Spleen (tissue), 11 donors: Measurements from ENCODE around the gene PGS1. TPM values are rescaled to one million over a fixed set of nuclear protein-coding genes. Genes with fewer than 3 reads are reported as not detected.
A peak's percentile ranks its signal among the peaks of the same experiment; 100 is the strongest.

ENCODE experiments used
- DNase-seq: peaks from one replicate; pipeline ENCODE4 v3.0.0-alpha.2; 2020
- H3K27ac ChIP-seq, 8 donors: fragments of 200-600 bp; sonication (generic) in 7 of 8; 1 replicate in 4 of 8; 2 replicates in 4 of 8; pipeline versions ENCODE4 v1.5.0 to v1.8.0; 2016 to 2021; ENCODE audit warnings: inconsistent platforms in 4 of 8, mild to moderate bottlenecking in 4 of 8, moderate library complexity in 1 of 8
- H3K27me3 ChIP-seq, 7 donors: fragments of 200-600 bp; sonication (generic) in 6 of 7; replicated peaks in 1 of 7; 1 replicate in 4 of 7; 2 replicates in 3 of 7; pipeline versions ENCODE4 v1.5.0 to v1.8.0; 2016 to 2021; ENCODE audit warnings: inconsistent platforms in 3 of 7, mild to moderate bottlenecking in 1 of 7
- H3K36me3 ChIP-seq, 6 donors: fragments of 200-600 bp; sonication (generic) in 5 of 6; 1 replicate in 4 of 6; 2 replicates in 2 of 6; pipeline versions ENCODE4 v1.5.0 to v1.8.0; 2016 to 2021; ENCODE audit warnings: inconsistent platforms in 2 of 6
- H3K4me1 ChIP-seq, 6 donors: fragments of 200-600 bp; sonication (generic) in 5 of 6; 1 replicate in 3 of 6; 2 replicates in 3 of 6; pipeline versions ENCODE4 v1.5.0 to v1.8.0; 2016 to 2021; ENCODE audit warnings: inconsistent platforms in 3 of 6
- H3K4me3 ChIP-seq, 8 donors: fragments of 200-600 bp; sonication (generic) in 7 of 8; 1 replicate in 4 of 8; 2 replicates in 4 of 8; pipeline versions ENCODE4 v1.5.0 to v1.8.0; 2016 to 2021; ENCODE audit warnings: inconsistent platforms in 4 of 8, mild to moderate bottlenecking in 4 of 8, moderate library complexity in 2 of 8
- H3K9me3 ChIP-seq, 8 donors: fragments of 200-600 bp; sonication (generic) in 7 of 8; 1 replicate in 4 of 8; 2 replicates in 4 of 8; pipeline versions ENCODE4 v1.5.0 to v1.8.0; 2016 to 2021; ENCODE audit warnings: inconsistent platforms in 4 of 8
- CTCF ChIP-seq, 11 experiments: fragments of 200-600 bp in 7 of 11; fragments of 450-650 bp in 4 of 11; sonication (generic) in 4 of 11; IDR thresholded peaks in 8 of 11; conservative IDR thresholded peaks in 3 of 11; 1 replicate in 7 of 11; 2 replicates in 4 of 11; pipeline versions ENCODE4 v1.4.0 to v1.8.0; 2016 to 2021; ENCODE audit warnings: antibody characterized with exemption in 11 of 11, inconsistent platforms in 4 of 11, mild to moderate bottlenecking in 1 of 11
- POLR2A ChIP-seq, 3 donors: fragments of 450-650 bp; IDR thresholded peaks; one replicate each; pipeline ENCODE4 v1.5.1; 2017; ENCODE audit warnings: antibody characterized with exemption in 3 of 3, mild to moderate bottlenecking in 1 of 3
- POLR2AphosphoS5 ChIP-seq, 3 donors: sonication (generic); formaldehyde crosslinking; IDR thresholded peaks; one replicate each; pipeline ENCODE4 v1.5.1; 2017; ENCODE audit warnings: antibody characterized with exemption in 3 of 3
- WGBS, 5 donors: extraction: QIAGEN DNeasy Blood & Tissue Kit in 3 of 5; methylation state at CpG; one replicate each; pipeline versions ENCODE4 v1.1.5 to v1.1.7; 2013 to 2018; 5-methylcytosine and 5-hydroxymethylcytosine counted together
- intact Hi-C: fragments of 100-400 bp; cut with DNase I; formaldehyde crosslinking; loops from one replicate; pipeline ENCODE4 v1.15.0; 2023; ENCODE audit warnings: low total_unique reads
- polyA plus RNA-seq, 3 donors: library from polyadenylated mRNA; stranded (reverse); fragments of 200-250 nt; gene quantifications; one replicate each; pipeline ENCODE4 v1.2.1, GENCODE V29; 2013
- total RNA-seq, 7 donors: library from RNA; depleted of rRNA in 3 of 7; stranded (reverse); fragments of >200 nt in 3 of 7; fragmentation: NEBNext Ultra II Directional in 4 of 7; extraction: Animal tissue kit (Norgen Biotek cat#: 25700) in 4 of 7; gene quantifications; one replicate each; pipeline versions ENCODE4 v1.1.0 to v1.2.1, GENCODE V29; 2016 to 2021
- donor health status: healthy with polysubstance abuse.
- donor health status: DM: no; HTN: no; CAD: no; lungs with moderate emphysema.
- donor health status: DM: no; HTN: no; CAD: no.
- donor health status: Bipolar disorder and iron deficiency.
- donor health status: healthy.
- donor health status: DM: no; HTN: no; CAD: no.
- donor health status: DM: yes; HTN: yes; CAD: no.

Gene PGS1
- total and polyA plus RNA-seq, 10 donors: 20.0 to 217 (median 109) TPM

DNA sequence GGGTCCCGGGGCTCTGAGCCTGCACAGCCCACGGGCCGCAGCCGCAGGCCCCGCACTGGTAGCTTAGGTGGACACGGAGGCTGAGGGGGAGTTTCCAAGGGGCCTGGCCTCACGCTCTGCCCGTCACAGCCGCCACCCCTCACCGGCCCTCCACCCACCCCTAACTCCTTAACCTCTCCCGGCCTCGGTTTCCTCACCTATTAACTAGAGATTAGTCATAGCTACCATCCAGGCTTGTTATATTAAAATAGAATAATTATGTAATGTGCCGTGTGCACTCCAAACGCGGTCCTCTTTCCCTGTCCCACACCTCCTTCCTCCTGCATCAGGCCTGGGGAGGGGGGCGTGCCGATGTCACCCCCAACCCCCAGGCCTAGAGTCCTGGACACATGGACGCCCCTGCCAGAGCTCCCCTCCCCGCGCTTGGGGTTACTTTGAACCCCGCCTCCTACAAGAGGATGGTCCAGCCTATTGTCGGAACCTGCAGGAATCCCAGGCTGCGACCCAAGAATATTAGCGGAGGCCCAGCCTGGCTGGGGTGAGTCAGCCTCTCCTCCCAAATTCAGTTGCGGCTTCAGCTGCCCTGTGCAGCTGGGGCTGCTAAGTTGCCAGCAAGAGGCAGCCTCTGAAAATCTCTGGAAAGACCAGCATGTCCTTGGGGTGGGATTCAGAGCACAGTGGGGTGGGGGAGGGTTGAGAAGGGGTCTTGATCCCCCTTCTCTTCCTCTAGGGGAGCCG lies 35.8 kb upstream of the PGS1 start:
- peak; percentile 85 for DNase-seq
- 34 to 53% (median 41%) methylated on average over 24 to 26 of the region's 26 CpGs for WGBS, 5 donors

DNA sequence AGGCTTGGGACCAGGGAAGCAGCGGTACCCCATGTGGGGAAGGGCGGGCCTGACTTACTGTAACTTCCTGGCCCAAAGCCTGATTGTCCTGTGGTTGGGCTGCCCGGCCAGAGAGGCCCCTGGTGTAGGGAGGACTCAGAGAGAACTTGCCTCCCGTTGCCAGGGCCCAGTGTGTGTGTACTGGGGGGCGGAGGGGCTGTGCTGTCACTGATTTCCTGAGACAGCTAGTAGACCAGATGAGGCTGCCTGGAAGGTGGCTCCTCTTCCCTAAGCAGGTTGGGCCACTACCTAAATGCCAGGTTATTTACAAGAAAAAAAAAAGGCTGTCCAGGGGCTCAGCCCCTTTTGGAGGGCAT lies 35.3 kb upstream of the PGS1 start:
- intact Hi-C loops: no loop called here
- peak; percentile 91 for DNase-seq
- H3K4me3 ChIP-seq: peak overlapping the region in 3 of 8 donors; percentile 40 to 69 (median 42)

More for the DNA sequence above, 35.8 kb upstream of the PGS1 start:
- no peaks in the 10 kb centered on the region for H3K9me3 ChIP-seq
- H3K4me3 ChIP-seq: peak overlapping the region; percentile 26 to 69 (median 36)
- H3K27ac ChIP-seq: peak overlapping the region; percentile 66 to 92 (median 86)
- no peaks in the 10 kb centered on the region for H3K36me3 ChIP-seq
- peaks cover 42 to 98% (median 90%) of the 10 kb centered on the region in 6 donors for H3K4me1 ChIP-seq
- intact Hi-C loops: no loop called here
- TF ChIP-seq POLR2AphosphoS5 (IDR thresholded peaks at IDR 0.05): no peak
- TF ChIP-seq CTCF (IDR thresholded peaks at IDR 0.05 in 8 of 11, conservative IDR thresholded peaks at IDR 0.05 in 3 of 11): no peak
- no peak for TF ChIP-seq POLR2A (IDR thresholded peaks at IDR 0.05)
- H3K27me3 ChIP-seq: peaks cover 0 to 6% (median 0%) of the 10 kb centered on the region in 7 donors

GRCh38 chr17:78343543-78344201 lies 34.8 kb upstream of the PGS1 start:
- Histone ChIP-seq H3K4me1 (peaks cover 42 to 98% (median 89%) of the 10 kb centered on the region in 6 donors), H3K36me3 (no peaks in the 10 kb centered on the region), H3K27me3 (peaks cover 0 to 6% (median 0%) of the 10 kb centered on the region in 7 donors), H3K4me3 (peak overlapping the region in 3 of 8 donors; percentile 3 to 69 (median 42)), H3K27ac (peak overlapping the region; percentile 66 to 92 (median 86)), H3K9me3 (no peaks in the 10 kb centered on the region)
- DNase-seq: peak; percentile 97
- TF ChIP-seq POLR2A (IDR thresholded peaks at IDR 0.05) (no peak), POLR2AphosphoS5 (IDR thresholded peaks at IDR 0.05) (peak; percentile 94 to 96 (median 94))
- intact Hi-C loops: no loop called here
- WGBS, 5 donors: 21 to 37% (median 24%) methylated on average over 12 to 19 of the region's 19 CpGs

More for the DNA sequence above, 35.3 kb upstream of the PGS1 start:
- Histone ChIP-seq H3K9me3 (no peaks in the 10 kb centered on the region), H3K36me3 (no peaks in the 10 kb centered on the region), H3K27me3 (peaks cover 0 to 6% (median 0%) of the 10 kb centered on the region in 7 donors), H3K4me1 (peaks cover 42 to 98% (median 90%) of the 10 kb centered on the region in 6 donors), H3K27ac (peak overlapping the region; percentile 66 to 92 (median 86))
- TF ChIP-seq CTCF (IDR thresholded peaks at IDR 0.05 in 8 of 11, conservative IDR thresholded peaks at IDR 0.05 in 3 of 11) (peak in 1 of 11 experiments; percentile 5), POLR2AphosphoS5 (IDR thresholded peaks at IDR 0.05) (no peak)
- WGBS, 5 donors: 6 to 10% (median 6%) methylated on average over 4 to 5 of the region's 5 CpGs

- H3K27ac ChIP-seq: peak overlapping the region in 3 of 8 donors; percentile 88 to 92 (median 88)
- TF ChIP-seq CTCF (IDR thresholded peaks at IDR 0.05 in 8 of 11, conservative IDR thresholded peaks at IDR 0.05 in 3 of 11): no peak
- no peak for TF ChIP-seq POLR2AphosphoS5 (IDR thresholded peaks at IDR 0.05)
- TF ChIP-seq POLR2A (IDR thresholded peaks at IDR 0.05): no peak
Measured at GRCh38 chr17:78344666-78345065, 33.8 kb upstream of the PGS1 start.

More at GRCh38 chr17:78344666-78345065, 33.8 kb upstream of the PGS1 start:
- intact Hi-C loops: no loop called here
- Histone ChIP-seq H3K9me3 (no peaks in the 10 kb centered on the region), H3K4me3 (no peak overlapping the region), H3K4me1 (peaks cover 42 to 98% (median 86%) of the 10 kb centered on the region in 6 donors), H3K36me3 (no peaks in the 10 kb centered on the region), H3K27me3 (peaks cover 0 to 6% (median 0%) of the 10 kb centered on the region in 7 donors)
- DNase-seq: no peak
- WGBS, 5 donors: 73 to 88% (median 86%) methylated on average over 6 to 10 of the region's 10 CpGs
